NCI-H1436 (cell line): ENCODE results near the gene SPDYE16.
"Not testable (repeated sequence)": the region's sequence is repeated elsewhere in the genome, so short reads cannot be mapped to it uniquely, and the experiment has no call there.

Source experiments
- DNase-seq: peaks from one replicate; lab custom pipeline; 2025; lab: John Stamatoyannopoulos, UW

Gene SPDYE16

GRCh38 chr7:76504351-76505167 is 38.5 kb downstream of the SPDYE16 start:
- not testable (repeated sequence) for DNase-seq

GRCh38 chr7:76503244-76503643 is 39.9 kb downstream of the SPDYE16 start:
- DNase-seq = not testable (repeated sequence)

DNA sequence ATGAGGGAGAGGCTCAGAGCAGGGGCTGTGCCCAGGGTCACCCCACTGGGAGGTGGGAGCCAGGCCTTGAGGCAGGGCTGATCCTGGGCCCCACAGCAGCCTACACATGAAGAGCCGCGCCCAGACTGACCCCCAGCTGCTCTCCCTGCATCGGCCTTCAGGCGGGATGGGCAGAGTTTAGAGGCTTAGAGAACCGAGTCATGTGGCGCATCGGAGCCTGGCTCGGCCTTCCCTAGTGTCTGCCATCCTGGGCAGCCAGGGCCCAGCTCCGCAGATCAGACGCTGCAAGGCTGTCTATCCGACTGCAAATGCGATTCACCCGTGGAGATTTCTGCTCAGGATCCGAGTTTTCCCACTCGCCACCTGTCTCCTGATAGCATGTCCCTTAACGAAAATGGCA is 40.3 kb downstream of the SPDYE16 start:
- not testable (repeated sequence) for DNase-seq

DNA sequence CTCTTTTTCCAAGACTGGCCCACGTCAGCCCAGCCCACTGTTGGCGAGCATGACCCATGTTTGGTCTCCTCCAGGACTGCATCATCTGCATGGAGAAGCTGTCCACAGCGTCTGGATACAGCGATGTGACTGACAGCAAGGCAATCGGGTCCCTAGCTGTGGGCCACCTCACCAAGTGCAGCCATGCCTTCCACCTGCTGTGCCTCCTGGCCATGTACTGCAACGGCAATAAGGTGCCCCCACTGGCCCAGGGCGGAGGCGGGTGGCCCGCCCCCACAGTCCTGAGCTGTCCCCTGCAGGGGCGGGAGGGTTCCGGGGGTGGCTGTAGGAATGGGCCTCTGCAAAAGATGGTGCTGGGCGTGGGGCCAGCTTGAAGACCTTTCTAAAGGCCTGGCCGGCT is 40.9 kb downstream of the SPDYE16 start:
- DNase-seq = not testable (repeated sequence)

DNA sequence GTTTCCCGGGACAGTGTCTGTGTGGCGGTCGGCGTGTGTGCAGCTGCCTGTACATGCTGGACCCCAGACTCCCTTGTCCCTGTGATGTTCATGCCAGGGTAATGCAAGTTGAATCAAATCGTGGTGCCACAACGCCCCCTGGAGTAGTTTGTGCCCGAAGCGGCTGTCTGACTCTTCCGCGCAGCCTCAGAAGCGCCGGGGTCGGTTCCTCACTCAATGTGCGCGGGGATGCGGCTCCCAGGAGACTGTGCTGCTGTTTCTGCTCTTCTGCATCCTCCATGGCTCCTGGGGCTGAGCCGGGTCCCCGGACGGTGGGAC is 43.2 kb downstream of the SPDYE16 start:
- not testable (repeated sequence) for DNase-seq

DNA sequence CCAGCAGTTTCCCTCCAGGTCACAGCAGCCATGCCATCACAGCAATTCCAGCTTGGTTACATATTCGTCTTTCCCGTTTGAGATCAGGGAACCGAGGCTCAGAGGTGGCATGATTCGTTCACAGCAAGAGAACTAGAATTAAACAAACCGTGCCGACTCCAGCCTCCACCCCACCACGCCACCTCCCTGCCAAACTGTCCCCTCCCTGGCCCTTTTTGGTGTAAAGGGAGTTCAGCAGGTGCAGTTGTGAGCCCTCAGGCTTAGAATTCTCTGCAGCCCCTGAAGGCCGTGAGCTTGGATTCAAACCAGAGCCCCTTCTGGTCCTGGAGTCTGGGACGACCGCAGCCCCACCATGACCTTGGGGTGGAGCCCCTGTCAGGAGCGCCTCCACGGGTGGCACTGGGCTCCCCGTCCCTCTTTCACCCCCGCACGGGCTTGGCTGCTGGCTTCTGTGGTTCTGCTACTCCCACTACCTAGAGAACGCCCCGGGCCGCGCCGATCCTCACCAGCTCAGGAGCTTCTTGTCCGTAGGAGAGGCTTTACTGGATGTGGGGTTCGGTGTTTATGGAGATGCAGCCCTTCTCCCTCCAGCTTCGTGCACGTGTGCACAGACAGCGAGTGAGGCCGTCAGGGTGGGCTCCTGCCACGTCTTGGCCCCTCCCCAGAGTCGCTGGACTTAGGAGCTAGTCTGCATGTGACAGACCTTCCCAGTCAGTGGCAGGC is 43.7 kb downstream of the SPDYE16 start:
- DNase-seq = not testable (repeated sequence)

DNA sequence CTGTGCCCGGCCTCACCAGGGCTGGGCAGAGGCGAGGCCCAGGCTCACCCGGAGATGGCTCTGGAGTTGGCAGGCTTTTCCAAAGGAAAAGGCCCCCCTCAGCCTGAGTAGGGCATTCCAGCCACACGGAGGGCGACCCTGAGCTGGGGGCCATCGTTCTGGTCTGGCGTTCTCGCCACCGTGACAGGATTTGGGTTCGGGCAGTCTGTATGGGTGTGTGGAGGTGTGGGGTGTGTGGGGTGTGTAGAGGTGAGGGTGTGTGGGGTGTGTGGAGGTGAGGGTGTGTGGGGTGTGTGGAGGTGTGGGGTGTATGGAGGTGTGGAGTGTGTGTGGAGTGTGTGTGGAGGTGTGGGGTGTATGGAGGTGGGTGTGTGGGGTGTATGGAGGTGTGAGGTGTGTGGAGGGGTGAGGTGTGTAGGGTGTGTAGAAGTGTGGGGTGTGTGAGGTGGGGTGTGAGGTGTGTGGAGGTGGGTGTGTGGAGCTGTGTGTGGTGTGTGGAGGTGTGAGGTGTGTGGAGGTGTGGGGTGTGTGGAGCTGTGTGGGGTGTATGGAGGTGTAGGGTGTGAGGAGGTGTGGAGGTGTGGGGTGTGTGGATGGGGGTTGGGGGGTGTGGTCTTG is 44.4 kb downstream of the SPDYE16 start:
- not testable (repeated sequence) for DNase-seq

DNA sequence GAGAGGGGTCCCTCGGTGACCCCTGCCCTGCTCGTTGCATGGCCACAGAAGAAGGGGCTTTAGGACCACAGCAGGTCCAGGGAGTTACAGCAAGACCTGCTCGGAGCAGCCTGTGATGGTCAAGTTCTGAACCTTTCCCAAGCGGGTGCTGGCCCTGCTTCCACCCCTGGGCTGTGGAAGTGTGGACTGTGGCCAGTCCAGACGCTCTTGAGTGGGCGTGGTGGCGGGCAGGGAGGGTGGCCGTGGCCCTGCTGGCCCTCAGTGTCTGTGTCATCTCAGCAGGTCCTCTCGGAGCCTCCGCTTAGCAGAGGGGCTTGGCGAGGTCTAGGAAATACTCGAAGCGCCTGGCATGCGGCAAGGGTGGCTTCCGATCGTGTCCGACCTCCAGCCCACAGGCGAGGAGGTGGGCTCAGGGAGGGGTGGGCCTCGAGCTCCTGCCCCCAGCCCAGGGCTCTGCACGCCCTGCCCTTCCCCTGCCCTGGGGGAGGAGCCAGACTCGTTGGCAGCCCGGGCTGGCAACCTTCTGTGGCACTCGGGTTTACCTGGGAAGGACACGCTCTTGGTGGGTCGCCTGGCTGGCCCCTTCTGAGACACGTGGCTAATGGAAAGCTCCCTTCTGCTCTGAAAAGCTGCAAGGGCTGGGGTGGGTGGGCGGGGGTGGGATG is 45.0 kb downstream of the SPDYE16 start:
- not testable (repeated sequence) for DNase-seq

GRCh38 chr7:76495717-76496116 is 47.4 kb downstream of the SPDYE16 start:
- not testable (repeated sequence) for DNase-seq

DNA sequence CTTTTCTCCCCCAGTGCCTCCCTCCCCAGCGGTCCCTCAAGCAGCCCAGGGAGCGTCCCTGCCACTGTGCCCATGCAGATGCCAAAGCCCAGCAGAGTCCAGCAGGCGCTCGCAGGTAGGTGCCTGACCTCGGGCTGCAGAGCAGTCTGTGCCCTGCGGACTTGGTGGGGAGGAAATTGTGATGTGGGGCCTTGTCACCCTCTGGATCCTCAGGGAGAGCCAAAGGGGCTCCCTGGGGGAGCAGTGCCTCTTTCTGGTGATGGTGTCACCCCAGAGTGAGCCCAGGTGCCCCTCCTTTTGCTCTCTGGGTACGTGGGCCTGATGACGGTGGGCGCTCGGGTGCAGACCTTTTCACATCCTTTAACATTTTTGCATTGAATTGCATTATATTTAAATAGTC is 51.0 kb downstream of the SPDYE16 start:
- not testable (repeated sequence) for DNase-seq

DNA sequence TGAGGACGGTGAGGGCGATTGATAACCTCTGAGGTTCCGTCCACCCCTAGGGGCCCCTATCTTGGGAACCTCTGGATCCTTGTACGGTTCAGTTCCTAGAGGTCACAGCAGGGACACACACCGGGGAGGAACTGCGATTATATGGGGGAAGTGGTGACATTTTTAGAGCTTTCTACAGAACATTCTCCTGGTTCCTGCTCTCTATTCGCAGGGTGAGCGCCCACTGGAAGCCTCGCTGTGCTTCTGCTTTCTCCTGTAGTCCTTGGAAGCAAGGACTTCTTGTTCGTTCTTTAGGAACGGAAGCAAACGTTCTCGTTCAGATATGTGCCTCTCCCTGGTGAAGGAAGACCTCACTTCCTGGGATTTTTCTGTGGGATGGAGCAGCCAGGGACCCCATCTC is 55.1 kb downstream of the SPDYE16 start:
- DNase-seq = not testable (repeated sequence)

DNA sequence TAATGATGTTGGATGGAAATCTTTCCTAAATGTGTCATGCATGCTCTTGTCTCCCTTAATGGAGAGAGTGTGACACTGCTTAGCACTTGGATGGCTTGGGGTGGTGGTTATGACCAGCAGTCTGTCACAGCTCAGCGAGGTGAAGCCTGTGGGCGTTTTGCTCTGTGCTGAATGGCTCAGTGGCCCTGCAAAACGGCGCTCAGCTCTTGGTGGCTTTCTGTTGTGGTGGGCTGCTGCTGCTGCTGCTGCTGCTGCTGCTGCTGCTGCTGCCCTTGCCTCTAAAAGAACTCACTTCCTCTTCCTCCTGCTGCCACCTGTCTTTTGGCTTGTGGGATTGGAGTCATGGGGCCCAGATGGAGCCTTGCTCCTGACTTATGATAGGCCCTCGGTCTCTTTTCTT is 56.5 kb downstream of the SPDYE16 start:
- DNase-seq = not testable (repeated sequence)

DNA sequence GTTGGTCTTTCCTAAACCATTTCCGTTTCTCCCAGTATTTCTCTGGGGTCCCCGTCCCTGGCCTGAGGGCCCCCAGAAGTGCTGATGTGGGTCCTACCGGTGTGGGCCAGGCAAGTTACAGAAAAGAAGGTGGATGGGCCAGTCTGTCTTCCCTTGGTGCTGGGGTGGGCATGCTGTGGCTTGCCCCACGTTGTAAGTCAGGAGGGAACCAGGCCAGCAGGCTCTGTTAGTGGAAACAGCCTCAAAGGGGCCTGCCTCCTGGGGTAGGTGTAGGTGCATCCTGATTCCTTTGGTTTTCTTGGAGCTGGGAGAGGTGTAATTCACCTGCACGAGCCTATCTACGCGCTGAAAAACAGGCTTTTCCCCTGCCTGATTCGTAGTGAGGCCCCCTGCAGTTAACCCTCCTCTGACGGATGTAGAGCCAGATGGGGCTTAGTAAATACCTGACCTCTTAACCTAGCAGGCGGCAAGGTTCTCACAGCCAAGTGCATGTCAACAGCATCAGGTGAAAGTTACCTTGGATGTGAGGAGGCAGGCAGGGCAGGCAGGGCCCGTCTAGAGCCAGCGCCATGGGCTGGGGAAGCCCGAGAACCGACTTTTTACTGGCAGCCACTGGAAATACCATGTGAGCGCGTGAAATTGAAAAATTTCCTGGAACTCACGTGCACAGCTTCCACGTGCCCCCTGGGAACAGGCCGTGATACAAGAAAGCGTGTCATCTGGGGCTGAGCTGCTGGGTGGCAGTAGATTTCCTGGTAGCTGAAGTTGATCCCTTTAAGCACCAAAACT is 57.1 kb downstream of the SPDYE16 start:
- not testable (repeated sequence) for DNase-seq

GRCh38 chr7:76484456-76484855 is 58.6 kb downstream of the SPDYE16 start:
- DNase-seq = not testable (repeated sequence)

DNA sequence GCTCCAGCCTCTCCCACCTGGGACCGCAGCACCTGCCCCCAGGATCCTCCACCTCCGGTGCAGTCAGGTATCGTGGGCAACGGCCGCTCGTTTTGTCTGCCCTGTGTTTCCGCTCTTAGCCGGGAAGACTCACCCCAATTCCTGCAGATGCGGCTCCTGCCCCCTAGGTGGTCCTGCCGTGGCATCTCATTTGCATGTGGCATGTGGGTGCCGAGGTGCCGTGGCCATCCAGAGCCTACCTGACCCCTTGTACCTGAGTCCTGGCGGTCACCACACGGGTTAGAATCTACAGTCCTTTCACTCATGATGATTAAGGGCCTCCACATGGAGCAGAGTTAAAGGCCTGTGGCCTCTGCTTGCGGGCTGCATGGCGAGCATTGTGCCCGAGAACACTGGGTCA is 60.0 kb downstream of the SPDYE16 start:
- not testable (repeated sequence) for DNase-seq

GRCh38 chr7:76482660-76483059 is 60.4 kb downstream of the SPDYE16 start:
- DNase-seq = not testable (repeated sequence)
